ENCODE results near the gene ARID3A. TPM values are rescaled to one million over a fixed set of nuclear protein-coding genes. Genes with fewer than 3 reads are reported as not detected.
"Not testable (repeated sequence)": the region's sequence is repeated elsewhere in the genome, so short reads cannot be mapped to it uniquely, and the experiment has no call there.

Gene ARID3A
- total RNA-seq, 2 experiments from 2014 or later = 28.7 to 33.2 TPM

GRCh38 chr19:885536-886224, 40.2 kb upstream of the ARID3A start:
- H3K4me1 Mint-ChIP-seq = peaks cover 4% of the 10 kb centered on the region
- POLR2A ChIA-PET = no interaction called here
- DNase-seq = no peak
- peaks cover 7% of the 10 kb centered on the region for H3K36me3 Mint-ChIP-seq
- H3K27me3 Mint-ChIP-seq = no peaks in the 10 kb centered on the region
- no peaks in the 10 kb centered on the region for H3K9me3 Mint-ChIP-seq
- no peak overlapping the region for H3K4me3 Mint-ChIP-seq
- H3K27ac Mint-ChIP-seq = no peak overlapping the region
- no peak for ATAC-seq (ENCODE audit: low read depth)

GRCh38 chr19:887072-887471, 38.8 kb upstream of the ARID3A start:
- Mint-ChIP-seq H3K9me3 (no peaks in the 10 kb centered on the region), H3K27ac (no peak overlapping the region), H3K4me3 (no peak overlapping the region), H3K36me3 (peaks cover 6% of the 10 kb centered on the region), H3K27me3 (no peaks in the 10 kb centered on the region), H3K4me1 (peaks cover 4% of the 10 kb centered on the region)
- ATAC-seq (ENCODE audit: low read depth) (no peak), DNase-seq (no peak)
- POLR2A ChIA-PET = no interaction called here

- no peaks in the 10 kb centered on the region for H3K9me3 Mint-ChIP-seq
- no peaks in the 10 kb centered on the region for H3K27me3 Mint-ChIP-seq
Observed at GRCh38 chr19:887599-887998, 38.2 kb upstream of the ARID3A start.

GRCh38 chr19:888581-889385, 37.1 kb upstream of the ARID3A start:
- Mint-ChIP-seq H3K27ac (peak overlapping the region; percentile 82), H3K4me3 (peak overlapping the region; percentile 61), H3K9me3 (no peaks in the 10 kb centered on the region), H3K27me3 (no peaks in the 10 kb centered on the region), H3K36me3 (peaks cover 4% of the 10 kb centered on the region), H3K4me1 (peaks cover 13% of the 10 kb centered on the region)
- ATAC-seq (ENCODE audit: low read depth) = peak; percentile 37
- DNase-seq = peak; percentile 55
- POLR2A ChIA-PET = interaction anchor here (1.1 to 1.2 kb wide), 2 partner anchors 18 to 21 kb away, joined by 4 read pairs; no protein-coding TSS in a partner anchor

More at GRCh38 chr19:887599-887998, 38.2 kb upstream of the ARID3A start:
- peaks cover 6% of the 10 kb centered on the region for H3K36me3 Mint-ChIP-seq
- POLR2A ChIA-PET = no interaction called here
- no peak for ATAC-seq (ENCODE audit: low read depth)
- no peak overlapping the region for H3K4me3 Mint-ChIP-seq
- no peak for DNase-seq
- peak overlapping the region; percentile 82 for H3K27ac Mint-ChIP-seq
- H3K4me1 Mint-ChIP-seq = peaks cover 5% of the 10 kb centered on the region

GRCh38 chr19:889662-890295, 36.1 kb upstream of the ARID3A start:
- H3K27ac Mint-ChIP-seq = no peak overlapping the region
- ATAC-seq (ENCODE audit: low read depth) = no peak
- POLR2A ChIA-PET = no interaction called here

GRCh38 chr19:890831-891230, 35.0 kb upstream of the ARID3A start:
- DNase-seq (no peak), ATAC-seq (ENCODE audit: low read depth) (no peak)
- H3K4me1 Mint-ChIP-seq = peaks cover 15% of the 10 kb centered on the region
- H3K36me3 Mint-ChIP-seq = peaks cover 2% of the 10 kb centered on the region
- no peaks in the 10 kb centered on the region for H3K27me3 Mint-ChIP-seq
- H3K27ac Mint-ChIP-seq = peak overlapping the region; percentile 63
- no peaks in the 10 kb centered on the region for H3K9me3 Mint-ChIP-seq
- peak overlapping the region; percentile 63 for H3K4me3 Mint-ChIP-seq
- POLR2A ChIA-PET = interaction anchor here (3.1 kb wide), 1 partner anchor 17 kb away, joined by 57 read pairs; no protein-coding TSS in a partner anchor

More at GRCh38 chr19:889662-890295, 36.1 kb upstream of the ARID3A start:
- no peaks in the 10 kb centered on the region for H3K27me3 Mint-ChIP-seq
- DNase-seq = no peak
- peaks cover 4% of the 10 kb centered on the region for H3K36me3 Mint-ChIP-seq
- H3K4me3 Mint-ChIP-seq = no peak overlapping the region
- no peaks in the 10 kb centered on the region for H3K9me3 Mint-ChIP-seq
- H3K4me1 Mint-ChIP-seq = peaks cover 15% of the 10 kb centered on the region

GRCh38 chr19:891421-892200, 34.2 kb upstream of the ARID3A start:
- H3K36me3 Mint-ChIP-seq; ATAC-seq (ENCODE audit: low read depth); DNase-seq; H3K27me3 Mint-ChIP-seq; H3K9me3 Mint-ChIP-seq: not testable (repeated sequence)
- Mint-ChIP-seq H3K27ac (peak overlapping the region; percentile 88), H3K4me3 (peak overlapping the region; percentile 88), H3K4me1 (peaks cover 15% of the 10 kb centered on the region)
- POLR2A ChIA-PET = interaction anchor here (1.5 to 3.1 kb wide), 3 partner anchors 17 to 19 kb away, joined by 6 to 57 read pairs (median 11); no protein-coding TSS in a partner anchor

- Mint-ChIP-seq H3K27me3 (no peaks in the 10 kb centered on the region), H3K4me1 (peaks cover 15% of the 10 kb centered on the region), H3K27ac (peak overlapping the region; percentile 88), H3K36me3 (peaks cover 4% of the 10 kb centered on the region), H3K9me3 (no peaks in the 10 kb centered on the region), H3K4me3 (peak overlapping the region; percentile 88)
- DNase-seq (no peak), ATAC-seq (ENCODE audit: low read depth) (no peak)
- POLR2A ChIA-PET = interaction anchor here (0.6 to 3.1 kb wide), 15 partner anchors 9 to 381 kb away, joined by 3 to 57 read pairs (median 4); partner anchors contain the start of genes R3HDM4 and RNU6-2
Observed at GRCh38 chr19:892243-892893, 33.5 kb upstream of the ARID3A start.

- H3K4me1 Mint-ChIP-seq = peaks cover 15% of the 10 kb centered on the region
- no peaks in the 10 kb centered on the region for H3K27me3 Mint-ChIP-seq
- POLR2A ChIA-PET = interaction anchor here (0.6 to 3.1 kb wide), 22 partner anchors 9 to 949 kb away, joined by 3 to 57 read pairs (median 3); partner anchors contain the start of genes R3HDM4 and RNU6-2
- H3K9me3 Mint-ChIP-seq = no peaks in the 10 kb centered on the region
- H3K4me3 Mint-ChIP-seq = peak within 1 kb of the TSS; percentile 89
- H3K27ac Mint-ChIP-seq = peak within 1 kb of the TSS; percentile 99
- ATAC-seq (ENCODE audit: low read depth) (peak; percentile 86), DNase-seq (peak; percentile 90)
- peaks cover 4% of the 10 kb centered on the region for H3K36me3 Mint-ChIP-seq
Observed at GRCh38 chr19:892894-893689, 32.7 kb upstream of the ARID3A start, which contains the start of the genes MED16 and RNU6-9. Gene MED16 (minus strand): TSS chr19:893187. CDS start chr19:891131, 2,056 bp downstream. Gene RNU6-9 (plus strand): TSS chr19:893484.

GRCh38 chr19:896434-896833, 29.4 kb upstream of the ARID3A start:
- peaks cover 5% of the 10 kb centered on the region for H3K36me3 Mint-ChIP-seq
- DNase-seq (no peak), ATAC-seq (ENCODE audit: low read depth) (no peak)
- H3K27me3 Mint-ChIP-seq = no peaks in the 10 kb centered on the region
- no peak overlapping the region for H3K27ac Mint-ChIP-seq
- H3K4me1 Mint-ChIP-seq = peaks cover 11% of the 10 kb centered on the region
- no peaks in the 10 kb centered on the region for H3K9me3 Mint-ChIP-seq
- POLR2A ChIA-PET = interaction anchor here (2.5 kb wide), 1 partner anchor 13 kb away, joined by 8 read pairs; no protein-coding TSS in a partner anchor
- no peak overlapping the region for H3K4me3 Mint-ChIP-seq

- DNase-seq (no peak), ATAC-seq (ENCODE audit: low read depth) (no peak)
- peaks cover 11% of the 10 kb centered on the region for H3K4me1 Mint-ChIP-seq
- no peak overlapping the region for H3K4me3 Mint-ChIP-seq
- H3K27me3 Mint-ChIP-seq = no peaks in the 10 kb centered on the region
- peaks cover 6% of the 10 kb centered on the region for H3K36me3 Mint-ChIP-seq
- POLR2A ChIA-PET = interaction anchor here (2.5 kb wide), 1 partner anchor 12 kb away, joined by 8 read pairs; no protein-coding TSS in a partner anchor
- H3K9me3 Mint-ChIP-seq = no peaks in the 10 kb centered on the region
- H3K27ac Mint-ChIP-seq = no peak overlapping the region
Observed at GRCh38 chr19:896999-897398, 28.8 kb upstream of the ARID3A start.

Measured in activated naive CD8-positive, alpha-beta T cell treated with anti-CD3 and anti-CD28 coated beads, Interleukin-2, amount 10 ng/mL, durations not matched to agents 7 days and 5 days (primary cell).